Gastrocnemius medialis (tissue), 4 donors: ENCODE data around the gene KCNIP3. TPM values are rescaled to one million over a fixed set of nuclear protein-coding genes. Genes with fewer than 3 reads are reported as not detected.

ENCODE experiments used
- ATAC-seq, 2 donors: fragments of 150-250 bp; one replicate each; pipeline ENCODE4 v1.9.1; 2016
- DNase-seq, 2 donors: peaks; one replicate each; pipeline ENCODE4 v3.0.0-alpha.2; 2019
- H3K27ac ChIP-seq, 4 donors: fragments of 200-600 bp; sonication (generic); 1 replicate in 1 of 4; 2 replicates in 3 of 4; pipeline ENCODE4 v1.5.1; 2016 to 2018; ENCODE audit warnings: mild to moderate bottlenecking in 2 of 4, moderate library complexity in 1 of 4
- H3K27me3 ChIP-seq, 3 donors: fragments of 200-600 bp; sonication (generic) in 2 of 3; 1 replicate in 1 of 3; 2 replicates in 2 of 3; pipeline versions ENCODE4 v1.5.1 to v1.6.0; 2016 to 2019; ENCODE audit warnings: mild to moderate bottlenecking in 1 of 3, moderate library complexity in 1 of 3
- H3K36me3 ChIP-seq, 2 donors: fragments of 200-600 bp; sonication (generic) in 1 of 2; one replicate each; pipeline ENCODE4 v1.5.1; 2017 to 2018
- H3K4me1 ChIP-seq, 2 donors: fragments of 200-600 bp; sonication (generic) in 1 of 2; one replicate each; pipeline ENCODE4 v1.5.1; 2016 to 2017; ENCODE audit warnings: mild to moderate bottlenecking in 2 of 2
- H3K4me3 ChIP-seq, 4 donors: fragments of 200-600 bp; sonication (generic) in 3 of 4; 1 replicate in 1 of 4; 2 replicates in 3 of 4; pipeline ENCODE4 v1.5.1; 2016 to 2019; ENCODE audit warnings: mild to moderate bottlenecking in 2 of 4
- H3K9me3 ChIP-seq, 3 donors: fragments of 200-600 bp; sonication (generic) in 2 of 3; 1 replicate in 1 of 3; 2 replicates in 2 of 3; pipeline ENCODE4 v1.5.1; 2016 to 2019
- POLR2A ChIP-seq, 2 donors: fragments of 450-650 bp; IDR thresholded peaks; one replicate each; pipeline ENCODE4 v1.6.1; 2017; ENCODE audit warnings: antibody characterized with exemption in 2 of 2, mild to moderate bottlenecking in 2 of 2, moderate library complexity in 2 of 2
- in situ Hi-C, 4 donors: fragments of 200-750 bp; cut with MboI; loops; one replicate each; pipeline versions ENCODE4 v1.15.0 to v1.8.0; 2017; ENCODE audit warnings: low sequenced_read_pairs in 4 of 4
- intact Hi-C: fragments of 100-400 bp; cut with DNase I; formaldehyde crosslinking; loops from one replicate; pipeline ENCODE4 v1.15.1; 2023; ENCODE audit warnings: low total_unique reads
- total RNA-seq, 4 donors: library from RNA; depleted of rRNA; stranded (reverse); fragments of >200 nt; gene quantifications; one replicate each; pipeline versions ENCODE4 v1.1.0 to v1.2.3, GENCODE V29; 2016
- TF ChIP-seq, protein P1 (sequence below), 5 experiments: fragments of 450-650 bp in 3 of 5; fragments of 200-600 bp in 2 of 5; sonication (generic) in 2 of 5; IDR thresholded peaks in 4 of 5; conservative IDR thresholded peaks in 1 of 5; 1 replicate in 4 of 5; 2 replicates in 1 of 5; pipeline ENCODE4 v1.5.1; 2016 to 2019; ENCODE audit warnings: antibody characterized with exemption in 5 of 5, mild to moderate bottlenecking in 3 of 5, moderate library complexity in 3 of 5

The KCNIP3 gene
- total RNA-seq, 4 donors from 2014 or later = 0.55 to 2.9 (median 1.0) TPM

DNA sequence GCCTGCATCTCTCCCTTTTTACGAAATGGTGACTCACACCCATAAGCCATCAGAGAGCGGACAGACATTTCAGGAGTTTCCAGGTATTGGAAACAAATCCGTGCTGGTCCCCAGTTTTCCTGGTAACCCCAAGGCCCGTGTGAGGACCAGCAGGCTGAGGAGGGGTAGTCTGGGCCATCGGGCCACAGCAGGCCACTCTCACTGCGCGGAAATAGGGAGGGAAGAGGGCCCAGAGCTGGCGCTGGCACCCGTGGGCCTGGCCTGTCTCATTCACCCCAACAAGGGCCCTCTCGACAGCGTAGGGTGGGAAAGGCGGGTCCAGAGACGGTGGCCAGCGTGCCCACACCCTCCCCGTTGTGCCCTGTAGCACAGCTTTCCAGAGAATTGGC, 91.7 kb downstream of the KCNIP3 start:
- Histone ChIP-seq H3K36me3 (no peaks in the 10 kb centered on the region), H3K27me3 (peaks cover 6 to 16% (median 11%) of the 10 kb centered on the region in 3 donors), H3K9me3 (no peaks in the 10 kb centered on the region), H3K27ac (no peak overlapping the region), H3K4me3 (peak overlapping the region in 2 of 4 donors; percentile 6 to 38), H3K4me1 (no peaks in the 10 kb centered on the region)
- no peak for ATAC-seq
- intact Hi-C loops (no loop called here), in situ Hi-C loops (no loop called here)
- TF ChIP-seq, protein P1, sequence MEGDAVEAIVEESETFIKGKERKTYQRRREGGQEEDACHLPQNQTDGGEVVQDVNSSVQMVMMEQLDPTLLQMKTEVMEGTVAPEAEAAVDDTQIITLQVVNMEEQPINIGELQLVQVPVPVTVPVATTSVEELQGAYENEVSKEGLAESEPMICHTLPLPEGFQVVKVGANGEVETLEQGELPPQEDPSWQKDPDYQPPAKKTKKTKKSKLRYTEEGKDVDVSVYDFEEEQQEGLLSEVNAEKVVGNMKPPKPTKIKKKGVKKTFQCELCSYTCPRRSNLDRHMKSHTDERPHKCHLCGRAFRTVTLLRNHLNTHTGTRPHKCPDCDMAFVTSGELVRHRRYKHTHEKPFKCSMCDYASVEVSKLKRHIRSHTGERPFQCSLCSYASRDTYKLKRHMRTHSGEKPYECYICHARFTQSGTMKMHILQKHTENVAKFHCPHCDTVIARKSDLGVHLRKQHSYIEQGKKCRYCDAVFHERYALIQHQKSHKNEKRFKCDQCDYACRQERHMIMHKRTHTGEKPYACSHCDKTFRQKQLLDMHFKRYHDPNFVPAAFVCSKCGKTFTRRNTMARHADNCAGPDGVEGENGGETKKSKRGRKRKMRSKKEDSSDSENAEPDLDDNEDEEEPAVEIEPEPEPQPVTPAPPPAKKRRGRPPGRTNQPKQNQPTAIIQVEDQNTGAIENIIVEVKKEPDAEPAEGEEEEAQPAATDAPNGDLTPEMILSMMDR (IDR thresholded peaks at IDR 0.05 in 4 of 5, conservative IDR thresholded peaks at IDR 0.05 in 1 of 5) = no peak
- no peak for TF ChIP-seq POLR2A (IDR thresholded peaks at IDR 0.05)
- DNase-seq = no peak

DNA sequence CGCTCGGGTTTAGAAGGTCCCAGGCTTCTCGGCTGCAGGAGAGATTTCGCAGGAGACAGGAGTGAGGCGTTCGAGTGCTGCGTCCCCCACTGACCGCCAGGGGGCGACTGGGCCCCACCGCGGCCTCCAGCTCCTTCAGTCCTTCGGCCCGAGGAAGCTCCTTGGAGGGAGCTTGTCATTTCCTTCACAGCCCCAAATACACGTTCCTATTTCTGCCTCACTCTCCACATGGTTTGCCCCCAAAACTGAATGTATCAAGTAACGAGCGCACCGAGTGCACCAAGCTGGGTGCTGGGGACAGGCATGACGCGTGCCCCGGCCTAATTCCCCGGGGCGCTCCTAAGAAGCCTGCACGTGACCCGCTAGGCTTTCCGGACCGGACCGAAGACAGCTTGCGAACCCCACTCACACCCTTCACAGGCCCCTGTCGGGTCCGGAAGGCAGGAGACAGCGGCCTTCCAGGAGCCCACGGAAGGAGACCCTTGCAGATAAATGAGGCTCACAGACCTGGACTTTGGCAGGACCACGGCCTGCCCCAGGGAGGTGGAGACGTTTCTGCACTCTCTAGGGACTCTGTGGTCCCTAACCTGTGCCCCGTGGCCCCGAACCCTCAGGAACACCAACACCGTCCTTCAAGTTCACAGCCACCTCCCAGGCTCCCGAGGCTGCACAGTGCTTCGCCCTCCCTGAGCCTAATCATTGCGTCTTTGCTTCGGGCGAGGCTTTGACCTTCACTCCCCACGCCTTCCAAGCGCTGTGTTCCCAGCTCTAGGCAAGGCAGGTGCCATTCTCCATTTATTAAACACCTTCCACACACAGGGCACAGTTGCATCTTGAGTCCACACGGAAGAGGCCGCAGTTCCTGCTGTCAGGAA, 92.3 kb downstream of the KCNIP3 start:
- DNase-seq = no peak
- in situ Hi-C loops = no loop called here
- H3K9me3 ChIP-seq = no peaks in the 10 kb centered on the region
- peaks cover 3 to 9% (median 6%) of the 10 kb centered on the region in 3 donors for H3K27me3 ChIP-seq
- peak; percentile 53 to 58 for ATAC-seq
- intact Hi-C loops = no loop called here
- H3K36me3 ChIP-seq = no peaks in the 10 kb centered on the region
- TF ChIP-seq POLR2A (IDR thresholded peaks at IDR 0.05) = no peak
- TF ChIP-seq, protein P1 (IDR thresholded peaks at IDR 0.05 in 4 of 5, conservative IDR thresholded peaks at IDR 0.05 in 1 of 5) = peak; percentile 47 to 78 (median 69)
- H3K27ac ChIP-seq = no peak overlapping the region
- no peaks in the 10 kb centered on the region for H3K4me1 ChIP-seq
- H3K4me3 ChIP-seq = peak overlapping the region in 2 of 4 donors; percentile 6 to 38

DNA sequence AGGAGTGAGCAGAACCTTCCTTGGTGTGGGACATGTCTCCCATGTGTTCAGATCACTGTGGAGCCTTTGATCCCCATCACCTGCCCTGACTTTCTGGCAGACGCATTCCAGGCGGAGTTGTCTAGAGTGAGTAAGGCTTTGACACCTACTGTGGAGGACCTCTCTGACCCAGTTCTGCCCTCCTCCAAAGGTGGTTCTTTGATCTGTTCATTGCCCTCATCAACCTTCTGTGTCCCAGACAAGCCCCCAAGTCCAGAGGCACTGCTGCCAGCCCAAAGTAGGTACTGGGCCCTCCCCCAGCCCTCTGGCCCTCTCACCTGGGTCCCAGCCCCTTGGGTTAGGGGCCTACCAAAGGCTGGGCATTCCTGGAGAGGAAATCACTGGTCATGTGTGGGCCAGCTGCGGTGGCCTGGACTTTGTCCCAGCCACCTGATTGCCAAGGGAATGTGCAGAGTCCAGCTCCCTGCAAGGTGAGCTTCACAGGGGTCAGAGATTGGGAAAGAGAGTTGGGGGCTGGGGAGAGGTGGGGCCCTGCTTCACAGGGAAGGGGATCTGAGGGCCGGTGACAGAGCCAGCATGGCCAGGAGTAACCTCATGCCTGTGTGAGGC, 93.2 kb downstream of the KCNIP3 start:
- no peak overlapping the region for H3K27ac ChIP-seq
- peaks cover 0 to 3% (median 0%) of the 10 kb centered on the region in 3 donors for H3K27me3 ChIP-seq
- DNase-seq = peak in 1 of 2 donors; percentile 0
- no peak overlapping the region for H3K4me3 ChIP-seq
- H3K4me1 ChIP-seq = no peaks in the 10 kb centered on the region
- no peak for TF ChIP-seq POLR2A (IDR thresholded peaks at IDR 0.05)
- TF ChIP-seq, protein P1 (IDR thresholded peaks at IDR 0.05 in 4 of 5, conservative IDR thresholded peaks at IDR 0.05 in 1 of 5) = no peak
- no peaks in the 10 kb centered on the region for H3K9me3 ChIP-seq
- in situ Hi-C loops = no loop called here
- H3K36me3 ChIP-seq = no peaks in the 10 kb centered on the region
- intact Hi-C loops = no loop called here
- no peak for ATAC-seq

DNA sequence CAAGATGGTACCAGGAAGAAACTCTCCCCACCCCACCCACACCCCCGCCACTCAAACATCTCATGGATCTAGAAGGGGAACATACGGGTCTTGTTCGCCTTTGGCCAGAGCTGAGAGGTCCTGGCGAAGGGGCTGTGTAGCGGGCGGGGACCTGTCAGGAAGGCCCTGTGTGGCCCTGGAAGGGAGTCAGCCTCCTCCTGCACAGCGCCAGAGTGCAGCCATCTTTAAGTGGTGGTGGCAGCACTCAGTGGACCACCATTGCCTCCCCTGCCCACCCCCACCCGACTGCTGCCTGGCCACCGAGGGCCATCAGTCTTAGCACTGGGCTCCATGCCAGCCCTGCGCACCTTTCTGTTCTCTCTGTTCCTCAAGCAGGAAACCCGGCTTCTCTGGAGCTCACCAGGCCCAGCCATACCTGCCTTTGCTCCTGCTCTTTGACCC, 93.8 kb downstream of the KCNIP3 start:
- no peaks in the 10 kb centered on the region for H3K9me3 ChIP-seq
- no peak for ATAC-seq
- H3K4me1 ChIP-seq = no peaks in the 10 kb centered on the region
- intact Hi-C loops (no loop called here), in situ Hi-C loops (no loop called here)
- no peak overlapping the region for H3K4me3 ChIP-seq
- H3K27me3 ChIP-seq = no peaks in the 10 kb centered on the region
- no peak overlapping the region for H3K27ac ChIP-seq
- no peak for TF ChIP-seq POLR2A (IDR thresholded peaks at IDR 0.05)
- TF ChIP-seq, protein P1 (IDR thresholded peaks at IDR 0.05 in 4 of 5, conservative IDR thresholded peaks at IDR 0.05 in 1 of 5) = no peak
- H3K36me3 ChIP-seq = no peaks in the 10 kb centered on the region
- peak in 1 of 2 donors; percentile 8 for DNase-seq
